Esophagus squamous epithelium (tissue), 5 donors: Measurements from ENCODE around the gene TAAR5. TPM values are rescaled to one million over a fixed set of nuclear protein-coding genes. Genes with fewer than 3 reads are reported as not detected.

Experiments
- DNase-seq: peaks from one replicate; lab custom pipeline; 2025; lab: John Stamatoyannopoulos, UW
- H3K27ac ChIP-seq, 4 donors: fragments of 200-600 bp; sonication (generic); one replicate each; pipeline ENCODE4 v1.5.1; 2016 to 2019; ENCODE audit warnings: mild to moderate bottlenecking in 1 of 4
- H3K27me3 ChIP-seq, 4 donors: fragments of 200-600 bp; sonication (generic); 1 replicate in 3 of 4; 2 replicates in 1 of 4; pipeline versions ENCODE4 v1.5.1 to v1.6.0; 2017 to 2021; ENCODE audit warnings: antibody characterized with exemption in 1 of 4
- H3K36me3 ChIP-seq, 3 donors: fragments of 200-600 bp; sonication (generic); one replicate each; pipeline ENCODE4 v1.5.1; 2016 to 2019
- H3K4me1 ChIP-seq, 3 donors: fragments of 200-600 bp; sonication (generic); one replicate each; pipeline ENCODE4 v1.5.1; 2017 to 2019
- H3K4me3 ChIP-seq, 4 donors: fragments of 200-600 bp; sonication (generic); 1 replicate in 3 of 4; 2 replicates in 1 of 4; pipeline ENCODE4 v1.5.1; 2016 to 2019; ENCODE audit warnings: mild to moderate bottlenecking in 2 of 4, moderate library complexity in 1 of 4
- H3K9me3 ChIP-seq, 3 donors: fragments of 200-600 bp; sonication (generic); one replicate each; pipeline ENCODE4 v1.5.1; 2016 to 2019
- CTCF ChIP-seq, 6 experiments: fragments of 450-650 bp in 4 of 6; fragments of 200-600 bp in 2 of 6; sonication (generic) in 2 of 6; IDR thresholded peaks; one replicate each; pipeline ENCODE4 v1.5.1; 2016 to 2019; ENCODE audit warnings: antibody characterized with exemption in 6 of 6, mild to moderate bottlenecking in 4 of 6, moderate library complexity in 4 of 6
- POLR2A ChIP-seq, 4 donors: fragments of 450-650 bp; IDR thresholded peaks; one replicate each; pipeline ENCODE4 v1.6.1; 2017; ENCODE audit warnings: antibody characterized with exemption in 4 of 4, mild to moderate bottlenecking in 4 of 4, moderate library complexity in 3 of 4
- WGBS, 2 donors: methylation state at CpG; one replicate each; pipeline ENCODE4 v1.1.5; 2018; 5-methylcytosine and 5-hydroxymethylcytosine counted together
- intact Hi-C: fragments of 100-400 bp; cut with DNase I; formaldehyde crosslinking; loops from one replicate; pipeline ENCODE4 v1.15.0; 2022
- total RNA-seq, 4 donors: library from RNA; depleted of rRNA; stranded (reverse); fragments of >200 nt; gene quantifications; one replicate each; pipeline ENCODE4 v1.1.0, GENCODE V29; 2016
- donor health status: DM: yes; HTN: yes; CAD: no.

The TAAR5 gene
- total RNA-seq, 4 donors from 2014 or later: not detected

- DNase-seq: no peak
- H3K27me3 ChIP-seq: no peaks in the 10 kb centered on the region
- WGBS, 2 donors: 81 to 89% methylated on average over 1 of the region's 1 CpG
Observed at GRCh38 chr6:132590362-132590761, 821 bp upstream of the TAAR5 start.

GRCh38 chr6:132587424-132587823 lies 2.1 kb downstream of the TAAR5 start:
- WGBS, 2 donors: 42 to 44% methylated on average over 2 of the region's 2 CpGs
- no peaks in the 10 kb centered on the region for H3K9me3 ChIP-seq
- TF ChIP-seq CTCF (IDR thresholded peaks at IDR 0.05): no peak
- no peak for TF ChIP-seq POLR2A (IDR thresholded peaks at IDR 0.05)
- no peaks in the 10 kb centered on the region for H3K36me3 ChIP-seq
- H3K4me3 ChIP-seq: no peak overlapping the region
- no peaks in the 10 kb centered on the region for H3K27me3 ChIP-seq
- no peak for DNase-seq
- H3K4me1 ChIP-seq: no peaks in the 10 kb centered on the region
- H3K27ac ChIP-seq: no peak overlapping the region
- intact Hi-C loops: no loop called here

More at GRCh38 chr6:132590362-132590761, 821 bp upstream of the TAAR5 start:
- TF ChIP-seq POLR2A (IDR thresholded peaks at IDR 0.05) (no peak), CTCF (IDR thresholded peaks at IDR 0.05) (no peak)
- Histone ChIP-seq H3K9me3 (no peaks in the 10 kb centered on the region), H3K36me3 (no peaks in the 10 kb centered on the region), H3K4me1 (no peaks in the 10 kb centered on the region), H3K4me3 (no peak overlapping the region), H3K27ac (no peak overlapping the region)
- intact Hi-C loops: no loop called here

- no peak for TF ChIP-seq CTCF (IDR thresholded peaks at IDR 0.05)
- no peak for TF ChIP-seq POLR2A (IDR thresholded peaks at IDR 0.05)
- no peak overlapping the region for H3K27ac ChIP-seq
- no peak for DNase-seq
- intact Hi-C loops: no loop called here
- H3K9me3 ChIP-seq: no peaks in the 10 kb centered on the region
- H3K4me1 ChIP-seq: no peaks in the 10 kb centered on the region
- no peaks in the 10 kb centered on the region for H3K36me3 ChIP-seq
- H3K27me3 ChIP-seq: peaks cover 0 to 6% (median 0%) of the 10 kb centered on the region in 4 donors
- WGBS, 2 donors: 70 to 92% methylated on average over 1 of the region's 1 CpG
- no peak overlapping the region for H3K4me3 ChIP-seq
Observed at GRCh38 chr6:132584698-132585097, 4.8 kb downstream of the TAAR5 start.

- no peak for DNase-seq
- no peak overlapping the region for H3K27ac ChIP-seq
- no peaks in the 10 kb centered on the region for H3K4me1 ChIP-seq
- H3K27me3 ChIP-seq: peaks cover 0 to 13% (median 0%) of the 10 kb centered on the region in 4 donors
- intact Hi-C loops: no loop called here
- TF ChIP-seq POLR2A (IDR thresholded peaks at IDR 0.05) (no peak), CTCF (IDR thresholded peaks at IDR 0.05) (no peak)
- no peaks in the 10 kb centered on the region for H3K36me3 ChIP-seq
- H3K4me3 ChIP-seq: no peak overlapping the region
- H3K9me3 ChIP-seq: no peaks in the 10 kb centered on the region
Observed at GRCh38 chr6:132571774-132572173, 17.8 kb downstream of the TAAR5 start.

GRCh38 chr6:132570221-132570777 lies 19.2 kb downstream of the TAAR5 start, which contains the start of gene TAAR6:
TSS of gene TAAR6 (plus strand) at chr6:132570322. CDS start at chr6:132570322, 0 bp downstream.
- 70 to 78% methylated on average over 15 of the region's 15 CpGs for WGBS, 2 donors
- no peak within 1 kb of the TSS for H3K4me3 ChIP-seq
- H3K9me3 ChIP-seq: no peaks in the 10 kb centered on the region
- no peak within 1 kb of the TSS for H3K27ac ChIP-seq
- DNase-seq: no peak
- H3K4me1 ChIP-seq: no peaks in the 10 kb centered on the region
- TF ChIP-seq CTCF (IDR thresholded peaks at IDR 0.05) (no peak), POLR2A (IDR thresholded peaks at IDR 0.05) (no peak)
- intact Hi-C loops: no loop called here
- peaks cover 0 to 13% (median 0%) of the 10 kb centered on the region in 4 donors for H3K27me3 ChIP-seq
- no peaks in the 10 kb centered on the region for H3K36me3 ChIP-seq
